H1 (cell line): Measurements from ENCODE around the gene GPR39. TPM values are rescaled to one million over a fixed set of nuclear protein-coding genes. Genes with fewer than 3 reads are reported as not detected.

Experiments used
- CTCF ChIA-PET: fragments of 300-600 bp; sonication (Branson Sonifier 250); formaldehyde crosslinking; loops from one replicate; lab custom pipeline; 2021; ENCODE audit not compliant: partially characterized antibody; lab: Charles Lee
- POLR2A ChIA-PET: fragments of 300-600 bp; sonication (Branson Sonifier 250); formaldehyde crosslinking; loops from one replicate; lab custom pipeline; 2021; ENCODE audit warnings: inconsistent platforms; ENCODE audit not compliant: partially characterized antibody; lab: Charles Lee
- DNase-seq, 2 experiments: peaks; one replicate each; pipeline versions ENCODE4 v3.0.0 to v3.0.0-alpha.2; 2010 to 2022; ENCODE audit warnings: low spot score in 2 of 2, low read depth in 1 of 2, mixed read lengths in 1 of 2
- FAIRE-seq: peaks from 2 replicates; lab custom pipeline; 2011; peaks lifted over from hg19 to GRCh38; lab: Jason Lieb, UNC
- H2AFZ ChIP-seq: 2 replicates; pipeline ENCODE4 v1.8.1; 2012; ENCODE audit warnings: low read length, inconsistent platforms
- H2AK5ac ChIP-seq: 2 replicates; pipeline ENCODE4 v1.6.1; 2013; ENCODE audit warnings: low read depth, low read length
- H2BK120ac ChIP-seq: replicated peaks from 2 replicates; pipeline ENCODE3; 2013; ENCODE audit warnings: low read depth, low read length, inconsistent platforms
- H2BK12ac ChIP-seq: 2 replicates; pipeline ENCODE4 v1.6.1; 2013; ENCODE audit warnings: low read depth, low read length
- H2BK15ac ChIP-seq: 2 replicates; pipeline ENCODE4 v1.6.1; 2013; ENCODE audit warnings: low read length
- H2BK20ac ChIP-seq: 2 replicates; pipeline ENCODE4 v1.6.1; 2013; ENCODE audit warnings: low read length
- H2BK5ac ChIP-seq: 2 replicates; pipeline ENCODE4 v1.6.1; 2013; ENCODE audit warnings: low read depth, low read length
- H3K14ac ChIP-seq: 2 replicates; pipeline ENCODE4 v1.6.1; 2013; ENCODE audit warnings: inconsistent platforms; ENCODE audit not compliant: insufficient read length
- H3K18ac ChIP-seq: 2 replicates; pipeline ENCODE4 v1.6.1; 2013; ENCODE audit warnings: low read length; ENCODE audit errors: extremely low read depth
- H3K23ac ChIP-seq: 2 replicates; pipeline ENCODE4 v1.6.1; 2013; ENCODE audit warnings: inconsistent platforms; ENCODE audit not compliant: insufficient read length
- H3K23me2 ChIP-seq: 2 replicates; pipeline ENCODE4 v1.6.1; 2013; ENCODE audit warnings: low read depth, low read length
- H3K27ac ChIP-seq: 2 replicates; pipeline ENCODE4 v1.6.1; 2011; ENCODE audit warnings: low read depth, low read length, inconsistent platforms
- H3K27me3 ChIP-seq, 4 experiments: replicated peaks in 1 of 4; 1 replicate in 1 of 4; 2 replicates in 3 of 4; pipeline versions ENCODE4 v1.6.1 to v1.8.1; 2011 to 2013; ENCODE audit warnings: low read length in 3 of 4, mild to moderate bottlenecking in 3 of 4, inconsistent platforms in 2 of 4, mixed read lengths in 2 of 4, moderate library complexity in 1 of 4; ENCODE audit not compliant: control insufficient read depth in 3 of 4, insufficient read depth in 3 of 4; ENCODE audit errors: extremely low read depth in 1 of 4
- H3K36me3 ChIP-seq, 4 experiments: 2 replicates each; pipeline versions ENCODE4 v1.6.1 to v1.8.1; 2011 to 2013; ENCODE audit warnings: mild to moderate bottlenecking in 4 of 4, low read length in 3 of 4, moderate library complexity in 2 of 4, control low read depth in 1 of 4, inconsistent platforms in 1 of 4; ENCODE audit not compliant: insufficient read depth in 4 of 4, control insufficient read depth in 2 of 4
- H3K4ac ChIP-seq: replicated peaks from 2 replicates; pipeline ENCODE3; 2013; ENCODE audit warnings: low read length, low read depth, mixed read lengths, inconsistent platforms; ENCODE audit not compliant: insufficient read length
- H3K4me1 ChIP-seq, 4 experiments: replicated peaks in 1 of 4; 1 replicate in 1 of 4; 2 replicates in 3 of 4; pipeline versions ENCODE4 v1.6.1 to v1.8.1; 2011 to 2013; ENCODE audit warnings: low read length in 3 of 4, inconsistent platforms in 2 of 4, mixed read lengths in 1 of 4; ENCODE audit not compliant: insufficient read depth in 4 of 4, control insufficient read depth in 3 of 4
- H3K4me2 ChIP-seq, 2 experiments: 2 replicates each; pipeline versions ENCODE4 v1.6.1 to v1.8.1; 2011 to 2013; ENCODE audit warnings: low read depth in 2 of 2, low read length in 2 of 2, control low read depth in 1 of 2, inconsistent platforms in 1 of 2, mild to moderate bottlenecking in 1 of 2; ENCODE audit not compliant: insufficient read depth in 1 of 2
- H3K4me3 ChIP-seq, 4 experiments: fragments of 200-600, 300-600 bp in 1 of 4; sonication (generic), shearing (Covaris generic), sonication (Bioruptor Twin) in 1 of 4; 2 replicates each; pipeline versions ENCODE4 v1.5.1 to v1.8.1; 2011 to 2016; ENCODE audit warnings: low read length in 4 of 4, low read depth in 3 of 4, control low read depth in 2 of 4, inconsistent platforms in 2 of 4, mild to moderate bottlenecking in 2 of 4, mixed read lengths in 1 of 4, moderate library complexity in 1 of 4; ENCODE audit not compliant: insufficient read depth in 2 of 4; ENCODE audit errors: extremely low read depth in 1 of 4
- H3K56ac ChIP-seq: replicated peaks from 2 replicates; pipeline ENCODE3; 2013; ENCODE audit warnings: low read depth, mild to moderate bottlenecking, mixed read lengths, low read length, inconsistent platforms; ENCODE audit not compliant: insufficient read length
- H3K79me1 ChIP-seq: 2 replicates; pipeline ENCODE4 v1.6.1; 2013; ENCODE audit warnings: low read depth, low read length, control low read depth
- H3K79me2 ChIP-seq, 2 experiments: 2 replicates each; pipeline versions ENCODE4 v1.6.1 to v1.8.1; 2012 to 2013; ENCODE audit warnings: low read length in 2 of 2, mild to moderate bottlenecking in 2 of 2, inconsistent platforms in 1 of 2; ENCODE audit not compliant: insufficient read depth in 2 of 2, control insufficient read depth in 1 of 2
- H3K9ac ChIP-seq, 4 experiments: replicated peaks in 1 of 4; 1 replicate in 1 of 4; 2 replicates in 3 of 4; pipeline versions ENCODE4 v1.6.1 to v1.8.1; 2011 to 2013; ENCODE audit warnings: low read depth in 3 of 4, low read length in 3 of 4, control low read depth in 2 of 4, mild to moderate bottlenecking in 2 of 4, moderate library complexity in 2 of 4, inconsistent platforms in 1 of 4; ENCODE audit errors: extremely low read depth in 1 of 4
- H3K9me3 ChIP-seq, 2 experiments: 2 replicates each; pipeline versions ENCODE4 v1.6.1 to v1.8.1; 2012 to 2013; ENCODE audit warnings: mild to moderate bottlenecking in 2 of 2, moderate library complexity in 2 of 2, control low read depth in 1 of 2, inconsistent platforms in 1 of 2, low read depth in 1 of 2, low read length in 1 of 2, mixed read lengths in 1 of 2; ENCODE audit not compliant: insufficient read depth in 2 of 2
- H4K20me1 ChIP-seq, 2 experiments: replicated peaks in 1 of 2; 2 replicates each; pipeline versions ENCODE3 to v1.8.1; 2011 to 2013; ENCODE audit warnings: inconsistent platforms in 2 of 2, low read length in 2 of 2, mild to moderate bottlenecking in 1 of 2; ENCODE audit not compliant: insufficient read depth in 2 of 2, control insufficient read depth in 1 of 2
- H4K5ac ChIP-seq: 2 replicates; pipeline ENCODE4 v1.6.1; 2013; ENCODE audit warnings: low read length, low read depth, mixed read lengths, inconsistent platforms; ENCODE audit not compliant: insufficient read length
- H4K8ac ChIP-seq: 2 replicates; pipeline ENCODE4 v1.8.0; 2013; ENCODE audit warnings: mild to moderate bottlenecking, moderate library complexity, low read length, inconsistent platforms; ENCODE audit not compliant: insufficient read depth; ENCODE audit errors: extremely low read depth
- H4K91ac ChIP-seq: replicated peaks from 2 replicates; pipeline ENCODE3; 2013; ENCODE audit warnings: low read length, mixed read lengths, inconsistent platforms; ENCODE audit not compliant: insufficient read length
- CEBPB ChIP-seq: IDR thresholded peaks from 2 replicates; pipeline ENCODE4 v1.6.1; 2012; ENCODE audit warnings: low read depth, low read length
- CTBP2 ChIP-seq: IDR thresholded peaks from 2 replicates; pipeline ENCODE4 v1.7.0; 2011; ENCODE audit warnings: borderline replicate concordance, mild to moderate bottlenecking, moderate library complexity, mixed read lengths, low read length; ENCODE audit not compliant: insufficient read depth, insufficient read length
- EZH2 ChIP-seq: fragments of 200-600 bp; sonication (generic); IDR thresholded peaks from 2 replicates; pipeline ENCODE4 v1.7.1; 2012; ENCODE audit warnings: low read depth, mild to moderate bottlenecking, moderate library complexity, low read length, inconsistent platforms; ENCODE audit not compliant: severe bottlenecking
- KDM1A ChIP-seq: fragments of 200-600, 300-600 bp; sonication (generic); IDR thresholded peaks from 2 replicates; pipeline ENCODE4 v1.7.1; 2016; ENCODE audit warnings: mild to moderate bottlenecking, low read length, borderline replicate concordance
- RFX5 ChIP-seq: IDR thresholded peaks from 2 replicates; pipeline ENCODE4 v1.6.1; 2011; ENCODE audit warnings: low read depth, low read length, improper control_type of control experiment, borderline replicate concordance
- SUZ12 ChIP-seq: fragments of 200-600 bp; sonication (generic); IDR thresholded peaks from 2 replicates; pipeline ENCODE4 v1.6.1; 2012; ENCODE audit warnings: mild to moderate bottlenecking, inconsistent platforms, low read length, moderate library complexity, mixed read lengths
- TAF7 ChIP-seq: optimal IDR thresholded peaks from 2 replicates; pipeline ENCODE3; 2011; ENCODE audit warnings: low read depth, mild to moderate bottlenecking, inconsistent platforms, low read length, moderate library complexity, borderline replicate concordance
- TBP ChIP-seq: IDR thresholded peaks from 2 replicates; pipeline ENCODE4 v1.6.1; 2011; ENCODE audit warnings: low read depth, low read length, improper control_type of control experiment
- WGBS, 2 experiments: shearing (Covaris generic) in 1 of 2; methylation state at CpG; one replicate each; pipeline versions ENCODE4 v1.1.6 to v1.1.7; 2013 to 2015; ENCODE audit warnings: low lambda C conversion rate in 2 of 2, mixed read lengths in 2 of 2, inconsistent platforms in 1 of 2, low coverage in 1 of 2, missing lambda C conversion rate in 1 of 2; ENCODE audit not compliant: insufficient replicate concordance in 2 of 2, insufficient coverage in 1 of 2, insufficient read length in 1 of 2; ENCODE audit errors: extremely low coverage in 1 of 2, missing lambda C conversion rate in 1 of 2; 5-methylcytosine and 5-hydroxymethylcytosine counted together
- polyA plus RNA-seq, 7 experiments: library from polyadenylated mRNA; depleted of rRNA in 3 of 7; stranded (reverse) in 5 of 7; unstranded in 2 of 7; fragments of >200 nt in 5 of 7; fragments of 200-250 nt in 2 of 7; gene quantifications; 1 replicate in 5 of 7; 2 replicates in 1 of 7; 4 replicates in 1 of 7; pipeline versions ENCODE4 v1.2.1 to v1.2.3, GENCODE V29; 2011 to 2013; ENCODE audit warnings: missing spikeins in 2 of 7, mixed read lengths in 2 of 7
- total RNA-seq: library from RNA; stranded (reverse); fragmentation: NEBNext Ultra II Directional; extraction: Animal tissue kit (Norgen Biotek cat#: 25700); gene quantifications from 2 replicates; pipeline ENCODE4 v1.2.1, GENCODE V29; 2021

Gene GPR39
- total and polyA plus RNA-seq, 2 of the 8 experiments (the other 6 are each of a cell fraction or from before 2014, with no cell fraction given) = 0.63 to 2.7 TPM

GRCh38 chr2:132473174-132473883 lies 56.7 kb downstream of the GPR39 start:
- CTCF ChIA-PET = interaction anchor here (1.2 to 1.3 kb wide), 2 partner anchors 24 kb away, joined by 4 to 5 read pairs; no protein-coding TSS in a partner anchor
- no peak overlapping the region for H3K4ac ChIP-seq
- H3K9me3 ChIP-seq = peaks cover 5 to 15% of the 10 kb centered on the region in 2 experiments; a peak in 1 of 4 replicates
- H2BK15ac ChIP-seq = no peak overlapping the region
- POLR2A ChIA-PET = no interaction called here
- 98% methylated on average over 2 of the region's 2 CpGs; no CpG with 5 or more reads in 1 of the 2 experiments for WGBS, 2 experiments
- H2BK12ac ChIP-seq = no peak overlapping the region
- no peak for FAIRE-seq
- H3K27me3 ChIP-seq = no peaks in the 10 kb centered on the region
- H3K56ac ChIP-seq = no peak overlapping the region
- H3K14ac ChIP-seq = no peak overlapping the region
- H3K9ac ChIP-seq = no peak overlapping the region
- no peaks in the 10 kb centered on the region for H4K20me1 ChIP-seq
- H4K5ac ChIP-seq = no peak overlapping the region
- no peak overlapping the region for H3K4me3 ChIP-seq
- H4K91ac ChIP-seq = no peak overlapping the region
- no peak overlapping the region for H3K23ac ChIP-seq
- no peak overlapping the region for H3K18ac ChIP-seq
- DNase-seq = no peak
- no peak overlapping the region for H2BK20ac ChIP-seq
- no peak overlapping the region for H2AFZ ChIP-seq
- TF ChIP-seq TAF7 = no peak
- no peak for TF ChIP-seq RFX5
- no peak for TF ChIP-seq TBP
- no peak for TF ChIP-seq SUZ12
- no peak for TF ChIP-seq CTBP2
- TF ChIP-seq EZH2 = no peak
- no peak for TF ChIP-seq KDM1A
- no peak for TF ChIP-seq CEBPB
- H2BK120ac ChIP-seq = no peak overlapping the region
- H3K23me2 ChIP-seq = no peaks in the 10 kb centered on the region
- H3K79me1 ChIP-seq = no peaks in the 10 kb centered on the region
- no peak overlapping the region for H3K4me2 ChIP-seq
- H2AK5ac ChIP-seq = no peak overlapping the region
- no peaks in the 10 kb centered on the region for H3K36me3 ChIP-seq
- no peaks in the 10 kb centered on the region for H3K4me1 ChIP-seq
- no peak overlapping the region for H4K8ac ChIP-seq
- H2BK5ac ChIP-seq = no peak overlapping the region
- no peak overlapping the region for H3K27ac ChIP-seq
- no peaks in the 10 kb centered on the region for H3K79me2 ChIP-seq
